Measurements from ENCODE around the gene TMED4. TPM values are rescaled to one million over a fixed set of nuclear protein-coding genes. Genes with fewer than 3 reads are reported as not detected.

The TMED4 gene
- polyA plus RNA-seq, 4 donors: 120 to 164 (median 136) TPM

- no peak for DNase-seq (ENCODE audit: low read depth in 4 of 4, low spot score in 3 of 4)
Observed at GRCh38 chr7:44547536-44548231, 34.3 kb downstream of the TMED4 start.

DNA sequence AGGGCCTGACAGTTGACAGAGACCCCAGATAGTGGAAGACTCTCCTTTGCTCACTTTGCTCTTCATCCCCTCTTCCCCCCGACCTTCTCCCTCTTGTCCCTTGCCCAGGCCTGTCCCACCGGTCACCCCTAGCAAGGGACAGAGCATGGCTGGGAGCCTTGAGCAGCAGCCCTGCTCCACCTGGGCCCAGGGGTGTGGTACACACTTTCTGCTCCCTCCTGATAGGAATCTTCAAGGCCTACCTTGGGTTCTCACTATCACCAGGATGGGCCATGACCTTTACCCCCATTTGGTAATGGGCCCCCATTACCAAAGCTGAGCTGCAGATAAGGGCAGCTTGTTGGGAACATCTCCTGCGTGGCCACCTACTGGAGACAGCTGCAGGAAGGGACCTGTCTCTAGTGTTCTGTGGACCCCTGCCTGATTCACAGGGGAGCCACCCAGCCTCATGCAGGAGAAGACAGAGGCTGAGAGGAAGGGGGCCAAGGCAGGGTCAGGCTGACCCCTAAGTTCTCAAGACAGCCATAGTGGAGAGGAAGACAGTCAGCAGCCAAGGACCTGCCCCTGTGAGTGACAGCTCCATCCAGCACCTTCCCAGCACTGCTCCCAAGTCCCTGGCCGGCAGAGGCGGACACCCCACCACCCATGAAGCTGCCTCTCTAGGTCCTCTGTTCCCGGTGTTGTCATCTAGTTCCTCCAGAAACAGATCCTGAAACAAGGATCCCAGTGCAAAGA lies 40.0 kb downstream of the TMED4 start:
- no peak for DNase-seq (ENCODE audit: low read depth in 4 of 4, low spot score in 3 of 4)

DNA sequence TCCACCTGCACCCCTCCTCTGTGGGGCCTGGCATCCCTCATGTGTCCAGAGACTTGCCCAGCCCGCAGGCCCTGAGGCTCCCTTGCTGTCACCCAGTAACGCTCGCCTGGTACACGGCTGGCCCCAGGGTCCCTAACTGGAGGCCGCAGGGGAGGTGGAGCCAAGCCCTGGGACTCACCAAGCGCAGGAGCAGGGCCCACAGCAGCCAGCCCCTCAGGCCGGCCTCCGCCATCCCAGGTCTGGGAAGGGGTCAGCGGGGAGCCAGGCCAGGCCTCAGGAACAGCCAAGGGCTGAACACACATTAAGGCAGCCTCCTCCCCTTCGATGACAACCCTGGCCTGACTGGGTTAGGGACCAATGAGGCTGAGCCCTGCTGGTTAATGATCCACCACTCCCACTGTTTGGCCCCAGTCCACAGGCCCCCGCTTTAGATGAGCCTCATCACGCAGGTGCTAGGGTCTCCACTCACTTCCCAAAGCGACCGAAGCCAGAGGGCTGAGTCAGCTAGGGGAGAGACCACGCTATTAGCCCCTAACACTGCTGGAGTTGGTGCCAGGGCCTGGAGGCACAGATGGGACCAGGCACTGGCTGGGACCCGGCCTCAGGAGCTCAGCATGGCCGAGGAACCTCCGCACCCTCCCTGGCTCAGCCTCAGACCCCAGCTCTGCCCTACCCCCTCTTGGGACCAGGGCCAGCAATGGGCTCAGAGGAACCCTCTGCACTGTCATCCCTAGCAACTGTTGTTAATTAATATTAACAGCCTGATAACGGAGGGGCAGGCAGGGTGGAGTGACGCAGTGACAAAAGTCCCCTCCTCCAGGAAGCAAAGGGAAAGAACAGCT lies 40.8 kb downstream of the TMED4 start, which contains the start of gene NPC1L1:
Gene NPC1L1 (minus strand): TSS at position 303 of the 842 bp plus-strand sequence. CDS start 71 bp downstream, at position 232.
- no peak for DNase-seq (ENCODE audit: low read depth in 4 of 4, low spot score in 3 of 4)

DNA sequence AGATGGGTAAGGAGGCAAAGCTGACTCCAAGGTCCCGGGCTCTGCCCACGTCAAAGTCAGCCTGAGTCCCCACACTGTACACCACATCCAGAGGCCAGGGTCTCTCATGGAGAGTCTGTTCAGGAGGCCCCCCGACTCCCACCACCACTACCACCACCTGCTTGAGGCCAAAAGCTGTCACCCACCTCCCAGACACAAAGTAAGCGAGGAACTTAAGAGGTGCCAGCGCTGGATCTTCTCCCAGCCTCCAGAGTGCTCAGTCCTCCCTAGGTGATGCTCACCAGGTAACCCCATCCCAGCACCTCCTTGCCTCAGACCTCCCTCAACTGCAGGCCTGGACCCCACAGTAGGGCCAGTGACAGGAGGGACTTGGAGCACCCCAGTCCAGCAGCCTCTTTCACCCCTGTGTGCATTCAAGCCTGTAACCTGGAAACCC lies 41.4 kb downstream of the TMED4 start:
- no peak for DNase-seq (ENCODE audit: low read depth in 4 of 4, low spot score in 3 of 4)

DNA sequence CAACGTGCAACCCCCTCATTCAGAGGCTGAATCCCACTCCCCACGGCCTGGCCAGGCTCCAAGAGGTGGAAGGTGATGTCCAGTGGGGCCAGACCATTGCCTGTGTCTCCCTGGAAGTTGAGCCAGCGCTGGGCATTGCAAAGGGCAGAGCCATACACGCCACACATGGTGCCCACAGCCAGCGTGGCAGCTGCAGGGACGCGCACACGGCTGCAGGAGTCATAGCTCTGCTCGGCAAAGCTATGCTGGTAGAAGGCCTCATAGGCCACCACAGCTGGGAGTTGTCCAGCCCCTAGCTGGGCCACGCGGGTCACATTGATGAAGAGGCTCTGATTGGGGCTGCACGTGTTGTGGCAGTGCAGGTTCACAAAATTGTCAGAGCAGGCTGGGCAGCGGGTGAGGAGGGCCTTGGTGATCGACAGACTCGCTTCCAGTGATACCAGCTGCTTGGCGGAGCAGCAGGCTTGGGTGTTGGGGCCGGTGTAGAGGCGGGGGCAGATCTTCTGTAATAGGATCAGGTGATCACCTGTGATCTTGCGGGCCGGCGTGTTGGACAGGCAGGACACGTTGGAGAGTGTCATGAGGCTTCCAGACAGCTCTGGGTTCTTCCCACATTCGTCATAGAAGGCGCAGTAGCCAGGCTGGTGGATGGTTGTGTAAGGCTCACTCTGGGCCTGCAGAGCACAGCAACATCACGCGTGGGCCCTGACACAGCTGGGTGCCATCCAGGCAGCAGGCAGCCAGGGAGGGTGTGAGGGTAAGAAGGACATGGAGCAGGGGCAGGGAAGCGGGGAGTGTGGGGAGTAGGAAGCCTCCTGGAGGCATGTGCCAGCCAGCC lies 42.1 kb downstream of the TMED4 start:
- DNase-seq (ENCODE audit: low read depth in 4 of 4, low spot score in 3 of 4): no peak

DNA sequence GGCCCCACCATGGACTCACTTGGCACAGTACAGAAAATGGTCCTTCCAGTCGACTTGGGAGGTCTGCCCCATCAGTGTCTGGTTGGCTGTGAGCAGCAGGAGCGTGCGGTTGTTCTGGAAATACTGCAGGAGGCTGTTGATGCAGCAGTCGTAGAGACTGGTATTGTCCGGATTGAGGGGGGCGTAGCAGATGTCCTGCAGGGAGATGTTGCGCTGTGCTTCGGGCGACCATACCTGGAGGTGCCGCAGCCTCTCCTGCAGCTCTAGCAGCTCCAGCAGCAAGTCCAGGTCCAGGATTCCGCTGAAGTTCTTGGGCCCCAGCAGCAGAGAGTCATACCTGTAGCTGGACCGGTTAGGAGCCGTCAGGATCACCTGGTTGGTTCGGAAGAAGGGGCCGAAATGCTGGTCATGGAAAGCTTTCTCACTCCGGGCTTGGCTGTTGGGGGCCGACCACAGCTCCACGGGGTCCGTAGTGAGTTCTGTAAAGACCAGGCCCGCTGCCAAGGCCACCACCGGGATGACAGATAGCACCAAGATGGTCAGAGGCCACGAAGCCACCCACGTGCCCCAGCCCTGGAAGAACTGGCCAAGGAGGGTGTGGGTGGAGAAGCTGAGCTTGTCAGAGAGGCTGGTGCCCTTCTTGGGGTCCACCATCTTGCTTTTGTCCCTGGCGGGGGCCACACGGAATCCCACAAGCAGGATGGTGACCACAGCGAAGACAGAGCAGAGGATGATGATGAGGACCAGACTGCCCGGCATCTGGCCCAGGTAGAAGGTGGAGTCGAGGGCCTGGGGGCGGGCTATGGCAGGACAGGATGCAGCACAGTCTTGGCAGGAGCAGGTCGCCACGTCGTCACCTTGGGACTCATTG lies 43.0 kb downstream of the TMED4 start:
- no peak for DNase-seq (ENCODE audit: low read depth in 4 of 4, low spot score in 3 of 4)

GRCh38 chr7:44538093-44538797 lies 43.8 kb downstream of the TMED4 start:
- no peak for DNase-seq (ENCODE audit: low read depth in 4 of 4, low spot score in 3 of 4)

DNA sequence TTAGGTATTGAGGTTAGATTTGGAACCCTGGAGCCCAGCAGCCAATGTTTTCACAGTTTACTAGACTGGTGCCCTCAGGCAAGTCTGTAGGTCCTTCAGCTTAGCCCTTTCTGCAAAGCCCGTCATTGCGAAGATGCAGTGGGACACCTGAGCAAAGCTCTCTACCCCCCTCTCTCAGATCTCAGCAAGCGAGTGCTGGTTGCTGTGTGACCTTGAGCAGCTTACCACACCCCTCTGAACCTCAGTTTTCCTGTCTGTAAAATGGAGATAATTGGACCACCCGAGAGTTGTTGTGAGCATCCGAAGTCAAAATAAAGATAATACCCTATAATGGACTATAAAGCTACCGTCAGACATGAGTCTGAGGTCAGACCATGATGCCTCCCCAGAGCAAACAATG lies 44.6 kb downstream of the TMED4 start:
- no peak for DNase-seq (ENCODE audit: low read depth in 4 of 4, low spot score in 3 of 4)

- DNase-seq (ENCODE audit: low read depth in 4 of 4, low spot score in 3 of 4): no peak
Observed at GRCh38 chr7:44536090-44536489, 45.9 kb downstream of the TMED4 start.

- no peak for DNase-seq (ENCODE audit: low read depth in 4 of 4, low spot score in 3 of 4)
Observed at GRCh38 chr7:44535348-44536064, 46.5 kb downstream of the TMED4 start.

DNA sequence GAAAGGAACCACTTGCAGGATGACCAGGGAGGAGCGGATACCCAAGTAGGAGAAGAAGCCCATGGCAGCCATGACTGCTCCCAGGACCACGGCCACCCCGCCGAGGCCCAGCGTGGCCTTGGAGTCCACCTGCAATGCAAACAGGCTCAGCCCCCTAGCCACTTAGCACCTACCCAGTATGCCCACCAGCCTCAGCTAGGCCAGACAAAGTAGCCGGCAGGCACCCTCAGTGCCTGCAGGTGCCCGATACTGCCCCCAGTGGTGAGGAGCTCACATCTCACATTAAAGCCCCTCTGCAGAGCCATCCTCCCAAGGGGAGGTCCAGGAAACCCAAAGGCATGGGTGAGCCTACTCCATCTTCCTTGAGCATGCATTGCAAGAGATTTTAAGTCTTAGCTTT lies 47.5 kb downstream of the TMED4 start:
- DNase-seq (ENCODE audit: low read depth in 4 of 4, low spot score in 3 of 4): no peak

DNA sequence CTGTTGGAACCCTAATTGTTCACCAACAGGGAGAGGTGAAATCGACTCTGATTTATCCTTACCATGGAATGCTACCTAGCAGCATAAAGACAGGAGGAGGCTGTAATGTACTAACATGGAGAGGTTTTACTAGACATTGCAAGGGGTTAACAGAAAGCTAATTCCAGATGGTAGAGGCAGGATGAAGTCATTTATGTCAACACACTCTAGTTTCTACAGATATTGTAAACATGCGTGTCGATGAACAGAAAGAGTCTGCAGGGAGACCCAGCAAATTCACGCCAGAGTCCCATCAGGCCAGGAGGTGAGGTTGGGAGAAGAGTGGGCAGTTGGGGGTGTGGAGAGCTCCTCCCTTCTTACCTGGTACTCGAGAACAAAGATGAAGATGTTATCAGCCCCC lies 47.9 kb downstream of the TMED4 start:
- no peak for DNase-seq (ENCODE audit: low read depth in 4 of 4, low spot score in 3 of 4)

GRCh38 chr7:44533301-44534055 lies 48.6 kb downstream of the TMED4 start:
- DNase-seq (ENCODE audit: low read depth in 4 of 4, low spot score in 3 of 4): no peak

DNA sequence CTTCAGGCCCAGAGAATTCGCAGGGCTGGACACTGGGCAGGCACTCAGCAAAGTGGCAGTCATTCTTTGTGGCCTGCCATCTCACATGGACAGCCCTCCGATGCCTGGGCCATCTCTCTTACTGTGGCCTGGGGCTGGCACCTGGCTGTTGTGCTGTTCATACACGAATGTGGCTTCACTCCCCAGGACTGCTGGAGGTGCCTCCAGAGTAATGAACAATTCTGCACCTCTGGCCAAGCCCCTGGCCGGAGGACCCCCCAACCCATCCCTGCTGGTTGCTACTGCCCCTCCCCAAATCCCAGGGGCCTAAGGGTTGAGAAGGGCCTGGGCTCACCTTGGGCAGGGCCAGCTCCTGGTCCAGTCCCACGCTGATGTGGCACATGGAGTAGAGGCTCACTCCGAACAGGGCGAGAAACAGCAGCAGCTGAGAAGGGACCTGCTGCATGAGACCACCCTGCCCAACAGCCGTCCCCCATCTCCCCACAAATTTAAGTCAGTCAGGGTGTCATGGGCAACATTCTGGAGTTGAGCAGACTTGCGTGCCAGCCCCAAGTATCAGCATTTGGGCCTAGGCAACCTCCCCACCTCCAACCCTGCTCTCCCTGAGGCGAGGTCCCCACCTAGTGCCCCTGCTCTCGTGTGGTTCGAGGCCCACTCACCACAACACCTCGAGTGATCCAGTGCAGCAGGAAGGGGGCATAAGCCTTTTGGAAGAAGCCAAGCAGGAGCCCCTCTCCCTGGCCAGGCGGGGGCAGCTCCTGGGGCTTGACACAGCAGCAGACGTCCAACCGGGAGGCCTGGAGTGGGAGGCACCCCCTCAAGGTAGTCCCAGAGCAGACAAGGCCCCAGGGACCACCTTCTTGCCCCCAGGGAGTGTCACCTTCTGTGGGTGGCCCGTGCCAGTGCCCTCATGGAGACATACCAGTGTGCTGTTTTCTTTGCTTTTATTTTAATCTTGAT lies 50.3 kb downstream of the TMED4 start:
- no peak for DNase-seq (ENCODE audit: low read depth in 4 of 4, low spot score in 3 of 4)

DNA sequence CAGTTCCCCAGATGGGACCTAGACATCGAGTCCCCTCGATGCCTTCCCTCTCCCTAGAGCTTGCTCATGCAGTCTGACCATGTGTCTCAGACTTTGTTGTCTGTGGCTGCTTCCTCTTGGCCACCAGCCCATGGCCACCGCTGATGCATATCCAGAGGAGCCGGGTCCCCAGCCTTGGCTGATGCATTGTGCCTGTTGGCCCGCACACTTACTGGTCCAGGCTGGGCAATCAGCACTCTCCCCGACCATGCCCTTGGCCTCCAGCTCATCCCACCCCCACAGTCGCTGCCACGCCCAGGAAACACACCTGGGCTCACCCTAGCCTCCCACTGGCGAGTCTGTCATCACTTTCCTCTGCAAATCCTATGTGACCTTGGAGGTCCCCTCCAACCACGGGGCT lies 51.0 kb downstream of the TMED4 start:
- no peak for DNase-seq (ENCODE audit: low read depth in 4 of 4, low spot score in 3 of 4)
